ENCODE results near the gene AIFM3.

GRCh38 chr22:20985720-20986119, 18.7 kb downstream of the AIFM3 start:
- TF ChIP-seq CTCF (IDR thresholded peaks at IDR 0.05; ENCODE audit: low read depth, low read length) (no peak), EZH2phosphoT487 (IDR thresholded peaks at IDR 0.05; ENCODE audit: low read depth) (no peak)

All from OCI-LY3 (cell line).